Measurements from ENCODE around the gene RARG.

Gene RARG

GRCh38 chr12:53231921-53232645 is at the start of gene RARG:
RARG (minus strand) TSS chr12:53232209; CDS start chr12:53227545, 4,664 bp downstream.
- in situ Hi-C loops (cut with HindIII; ENCODE audit: low sequenced_read_pairs) = no loop called here

GRCh38 chr12:53279888-53280498 is 48.0 kb upstream of the RARG start:
- in situ Hi-C loops (cut with HindIII; ENCODE audit: low sequenced_read_pairs) = no loop called here

- in situ Hi-C loops (cut with HindIII; ENCODE audit: low sequenced_read_pairs) = no loop called here
Measured at GRCh38 chr12:53279283-53279869, 47.4 kb upstream of the RARG start.

GRCh38 chr12:53277981-53278380 is 46.0 kb upstream of the RARG start:
- in situ Hi-C loops (cut with HindIII; ENCODE audit: low sequenced_read_pairs) = no loop called here

- in situ Hi-C loops (cut with HindIII; ENCODE audit: low sequenced_read_pairs) = no loop called here
Measured at GRCh38 chr12:53276511-53276910, 44.5 kb upstream of the RARG start.

- in situ Hi-C loops (cut with HindIII; ENCODE audit: low sequenced_read_pairs) = no loop called here
Measured at GRCh38 chr12:53274445-53274844, 42.4 kb upstream of the RARG start.

GRCh38 chr12:53268630-53269562 is 36.9 kb upstream of the RARG start:
- in situ Hi-C loops (cut with HindIII; ENCODE audit: low sequenced_read_pairs) = no loop called here

GRCh38 chr12:53267999-53268629 is 36.1 kb upstream of the RARG start, which contains the start of gene ESPL1:
ESPL1 (plus strand) TSS chr12:53268299; CDS start chr12:53268767, 468 bp downstream.
- in situ Hi-C loops (cut with HindIII; ENCODE audit: low sequenced_read_pairs) = no loop called here

GRCh38 chr12:53267306-53267998 is 35.4 kb upstream of the RARG start:
- in situ Hi-C loops (cut with HindIII; ENCODE audit: low sequenced_read_pairs) = no loop called here

GRCh38 chr12:53265783-53266182 is 33.8 kb upstream of the RARG start:
- in situ Hi-C loops (cut with HindIII; ENCODE audit: low sequenced_read_pairs) = no loop called here

- in situ Hi-C loops (cut with HindIII; ENCODE audit: low sequenced_read_pairs) = no loop called here
Measured at GRCh38 chr12:53259891-53260290, 27.9 kb upstream of the RARG start.

GRCh38 chr12:53258541-53259539 is 26.8 kb upstream of the RARG start:
- in situ Hi-C loops (cut with HindIII; ENCODE audit: low sequenced_read_pairs) = no loop called here

- in situ Hi-C loops (cut with HindIII; ENCODE audit: low sequenced_read_pairs) = no loop called here
Measured at GRCh38 chr12:53255996-53256395, 24.0 kb upstream of the RARG start.

- in situ Hi-C loops (cut with HindIII; ENCODE audit: low sequenced_read_pairs) = no loop called here
Measured at GRCh38 chr12:53254816-53255545, 23.0 kb upstream of the RARG start.

GRCh38 chr12:53253298-53253697 is 21.3 kb upstream of the RARG start:
- in situ Hi-C loops (cut with HindIII; ENCODE audit: low sequenced_read_pairs) = no loop called here

GRCh38 chr12:53252349-53252916 is 20.4 kb upstream of the RARG start:
- in situ Hi-C loops (cut with HindIII; ENCODE audit: low sequenced_read_pairs) = no loop called here

- in situ Hi-C loops (cut with HindIII; ENCODE audit: low sequenced_read_pairs) = no loop called here
Measured at GRCh38 chr12:53251477-53252348, 19.7 kb upstream of the RARG start.

Measured in DLD1 (cell line).